Astrocyte (in vitro differentiated cells and primary cell): ENCODE results near the gene OTOGL.

Source experiments
- EZH2 ChIP-seq: IDR thresholded peaks from 2 replicates; pipeline ENCODE4 v1.6.1; 2012; ENCODE audit warnings: mild to moderate bottlenecking, low read length, inconsistent platforms; ENCODE audit not compliant: insufficient read depth
- TF ChIP-seq, protein P1 (sequence below): IDR thresholded peaks from 2 replicates; pipeline ENCODE4 v1.5.1; 2011; ENCODE audit warnings: low read depth, mild to moderate bottlenecking, inconsistent platforms, low read length, moderate library complexity; ENCODE audit not compliant: insufficient read depth

DNA sequence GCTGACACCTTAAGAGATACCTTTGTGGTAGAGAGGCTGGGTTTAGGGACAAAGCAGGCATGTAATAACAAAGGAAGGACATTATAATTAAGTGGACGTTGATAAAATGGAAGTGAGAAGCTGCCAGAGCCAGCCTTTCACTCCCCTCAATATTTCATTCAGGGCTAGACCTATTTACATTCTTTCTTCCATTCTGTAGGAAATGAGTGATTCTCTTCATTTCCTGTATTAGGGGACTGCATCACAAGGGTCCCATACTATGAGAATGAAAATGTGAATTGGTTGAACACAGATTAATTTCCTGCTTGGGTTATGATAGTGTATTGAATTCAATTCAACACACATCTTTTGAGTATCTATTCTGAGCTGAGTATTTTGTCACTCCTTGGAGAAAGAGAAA lies 143.0 kb downstream of the OTOGL start:
- TF ChIP-seq, protein P1, sequence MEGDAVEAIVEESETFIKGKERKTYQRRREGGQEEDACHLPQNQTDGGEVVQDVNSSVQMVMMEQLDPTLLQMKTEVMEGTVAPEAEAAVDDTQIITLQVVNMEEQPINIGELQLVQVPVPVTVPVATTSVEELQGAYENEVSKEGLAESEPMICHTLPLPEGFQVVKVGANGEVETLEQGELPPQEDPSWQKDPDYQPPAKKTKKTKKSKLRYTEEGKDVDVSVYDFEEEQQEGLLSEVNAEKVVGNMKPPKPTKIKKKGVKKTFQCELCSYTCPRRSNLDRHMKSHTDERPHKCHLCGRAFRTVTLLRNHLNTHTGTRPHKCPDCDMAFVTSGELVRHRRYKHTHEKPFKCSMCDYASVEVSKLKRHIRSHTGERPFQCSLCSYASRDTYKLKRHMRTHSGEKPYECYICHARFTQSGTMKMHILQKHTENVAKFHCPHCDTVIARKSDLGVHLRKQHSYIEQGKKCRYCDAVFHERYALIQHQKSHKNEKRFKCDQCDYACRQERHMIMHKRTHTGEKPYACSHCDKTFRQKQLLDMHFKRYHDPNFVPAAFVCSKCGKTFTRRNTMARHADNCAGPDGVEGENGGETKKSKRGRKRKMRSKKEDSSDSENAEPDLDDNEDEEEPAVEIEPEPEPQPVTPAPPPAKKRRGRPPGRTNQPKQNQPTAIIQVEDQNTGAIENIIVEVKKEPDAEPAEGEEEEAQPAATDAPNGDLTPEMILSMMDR, result no peak
- TF ChIP-seq EZH2, result no peak
